OCI-LY1 (cell line): ENCODE results near the gene PYGB.

Experiments
- EZH2 ChIP-seq: fragments of 200-600 bp; sonication (generic), shearing (Covaris generic); IDR thresholded peaks from 2 replicates; pipeline ENCODE4 v1.8.0; 2017; ENCODE audit warnings: borderline replicate concordance, mixed run types, mild to moderate bottlenecking, antibody characterized with exemption, low read length, moderate library complexity, mixed read lengths
- TF ChIP-seq, protein P1 (sequence below): fragments of 200-600 bp; sonication (generic), shearing (Covaris generic); IDR thresholded peaks from 2 replicates; pipeline ENCODE4 v1.5.1; 2017; ENCODE audit warnings: mild to moderate bottlenecking, antibody characterized with exemption, low read length, moderate library complexity, mixed read lengths

DNA sequence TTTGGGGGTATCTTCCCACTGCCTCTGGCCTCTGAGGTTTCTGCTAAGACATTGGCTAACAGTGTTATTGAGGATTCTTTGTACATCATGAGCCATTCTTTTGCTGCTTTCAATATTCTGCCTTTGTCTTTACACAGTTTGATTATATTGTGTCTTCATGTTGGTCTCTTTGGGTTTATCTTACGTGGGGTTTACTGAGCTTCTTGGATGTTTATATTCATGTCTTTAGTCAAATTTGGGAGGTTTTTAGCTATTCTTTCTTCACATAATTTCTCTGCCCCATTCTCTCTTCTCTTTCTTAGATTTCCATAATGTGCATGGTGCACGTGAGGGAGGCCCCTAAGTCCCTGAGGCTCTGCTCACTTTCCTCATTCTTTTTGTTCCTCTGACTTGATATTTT lies 44.8 kb upstream of the PYGB start:
- TF ChIP-seq, protein P1, sequence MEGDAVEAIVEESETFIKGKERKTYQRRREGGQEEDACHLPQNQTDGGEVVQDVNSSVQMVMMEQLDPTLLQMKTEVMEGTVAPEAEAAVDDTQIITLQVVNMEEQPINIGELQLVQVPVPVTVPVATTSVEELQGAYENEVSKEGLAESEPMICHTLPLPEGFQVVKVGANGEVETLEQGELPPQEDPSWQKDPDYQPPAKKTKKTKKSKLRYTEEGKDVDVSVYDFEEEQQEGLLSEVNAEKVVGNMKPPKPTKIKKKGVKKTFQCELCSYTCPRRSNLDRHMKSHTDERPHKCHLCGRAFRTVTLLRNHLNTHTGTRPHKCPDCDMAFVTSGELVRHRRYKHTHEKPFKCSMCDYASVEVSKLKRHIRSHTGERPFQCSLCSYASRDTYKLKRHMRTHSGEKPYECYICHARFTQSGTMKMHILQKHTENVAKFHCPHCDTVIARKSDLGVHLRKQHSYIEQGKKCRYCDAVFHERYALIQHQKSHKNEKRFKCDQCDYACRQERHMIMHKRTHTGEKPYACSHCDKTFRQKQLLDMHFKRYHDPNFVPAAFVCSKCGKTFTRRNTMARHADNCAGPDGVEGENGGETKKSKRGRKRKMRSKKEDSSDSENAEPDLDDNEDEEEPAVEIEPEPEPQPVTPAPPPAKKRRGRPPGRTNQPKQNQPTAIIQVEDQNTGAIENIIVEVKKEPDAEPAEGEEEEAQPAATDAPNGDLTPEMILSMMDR = no peak
- TF ChIP-seq EZH2 = no peak
